Stimulated activated naive CD8-positive, alpha-beta T cell treated with anti-CD3 and anti-CD28 coated beads, Interleukin-15, Interleukin-2, amounts not matched to agents 100 ng/mL and 50 ng/mL, for 24 hours (primary cell): ENCODE measurements around the gene NAGS.

Experiments used
- H3K27ac Mint-ChIP-seq: one replicate; pipeline ENCODE4 v1.8.0; 2021; ENCODE audit warnings: mild to moderate bottlenecking, mixed read lengths
- H3K27me3 Mint-ChIP-seq: one replicate; pipeline ENCODE4 v1.8.0; 2021; ENCODE audit warnings: mixed read lengths
- H3K36me3 Mint-ChIP-seq: one replicate; pipeline ENCODE4 v1.8.0; 2021; ENCODE audit warnings: low read depth, mixed read lengths
- H3K4me1 Mint-ChIP-seq: one replicate; pipeline ENCODE4 v1.8.0; 2021; ENCODE audit warnings: low read depth, mixed read lengths
- H3K4me3 Mint-ChIP-seq: one replicate; pipeline ENCODE4 v1.8.0; 2021; ENCODE audit warnings: mild to moderate bottlenecking, mixed read lengths
- H3K9me3 Mint-ChIP-seq: one replicate; pipeline ENCODE4 v1.8.0; 2021; ENCODE audit warnings: mixed read lengths

The NAGS gene

GRCh38 chr17:43998552-43998951 lies 5.9 kb upstream of the NAGS start:
- Mint-ChIP-seq H3K36me3 (no peaks in the 10 kb centered on the region), H3K27me3 (peaks cover 25% of the 10 kb centered on the region), H3K27ac (no peak overlapping the region), H3K4me3 (no peak overlapping the region), H3K4me1 (peaks cover 6% of the 10 kb centered on the region), H3K9me3 (no peaks in the 10 kb centered on the region)

- Mint-ChIP-seq H3K36me3 (no peaks in the 10 kb centered on the region), H3K4me1 (peaks cover 6% of the 10 kb centered on the region), H3K4me3 (no peak overlapping the region), H3K27ac (no peak overlapping the region), H3K9me3 (no peaks in the 10 kb centered on the region), H3K27me3 (peaks cover 23% of the 10 kb centered on the region)
These were observed 5.4 kb upstream of the NAGS start for GRCh38 chr17:43999024-43999423.

- Mint-ChIP-seq H3K27ac (no peak overlapping the region), H3K4me1 (peaks cover 2% of the 10 kb centered on the region), H3K9me3 (no peaks in the 10 kb centered on the region), H3K4me3 (no peak overlapping the region), H3K36me3 (no peaks in the 10 kb centered on the region), H3K27me3 (peaks cover 21% of the 10 kb centered on the region)
These were observed 4.1 kb upstream of the NAGS start for GRCh38 chr17:44000141-44000860.

GRCh38 chr17:44000871-44001460 lies 3.5 kb upstream of the NAGS start:
- Mint-ChIP-seq H3K27me3 (peaks cover 22% of the 10 kb centered on the region), H3K4me3 (no peak overlapping the region), H3K36me3 (no peaks in the 10 kb centered on the region), H3K4me1 (peaks cover 5% of the 10 kb centered on the region), H3K9me3 (no peaks in the 10 kb centered on the region), H3K27ac (no peak overlapping the region)

- H3K4me3 Mint-ChIP-seq = no peak overlapping the region
- peaks cover 10% of the 10 kb centered on the region for H3K4me1 Mint-ChIP-seq
- no peak overlapping the region for H3K27ac Mint-ChIP-seq
- H3K27me3 Mint-ChIP-seq = peaks cover 24% of the 10 kb centered on the region
- no peaks in the 10 kb centered on the region for H3K9me3 Mint-ChIP-seq
- no peaks in the 10 kb centered on the region for H3K36me3 Mint-ChIP-seq
These were observed 2.9 kb upstream of the NAGS start for GRCh38 chr17:44001461-44001920.

- no peaks in the 10 kb centered on the region for H3K9me3 Mint-ChIP-seq
- no peak overlapping the region for H3K27ac Mint-ChIP-seq
- H3K4me3 Mint-ChIP-seq = no peak overlapping the region
- H3K4me1 Mint-ChIP-seq = peaks cover 14% of the 10 kb centered on the region
- peaks cover 24% of the 10 kb centered on the region for H3K27me3 Mint-ChIP-seq
- H3K36me3 Mint-ChIP-seq = no peaks in the 10 kb centered on the region
These were observed 2.1 kb upstream of the NAGS start for GRCh38 chr17:44002141-44002848.

GRCh38 chr17:44004761-44005526 lies 522 bp downstream of the NAGS start:
- Mint-ChIP-seq H3K36me3 (peaks cover 4% of the 10 kb centered on the region), H3K9me3 (no peaks in the 10 kb centered on the region), H3K4me3 (no peak overlapping the region), H3K4me1 (peaks cover 23% of the 10 kb centered on the region), H3K27ac (no peak overlapping the region), H3K27me3 (peaks cover 20% of the 10 kb centered on the region)

GRCh38 chr17:44005527-44006271 lies 1.3 kb downstream of the NAGS start:
- Mint-ChIP-seq H3K27me3 (peaks cover 20% of the 10 kb centered on the region), H3K27ac (peak overlapping the region; percentile 71), H3K4me1 (peaks cover 23% of the 10 kb centered on the region), H3K9me3 (no peaks in the 10 kb centered on the region), H3K36me3 (peaks cover 8% of the 10 kb centered on the region), H3K4me3 (peak overlapping the region; percentile 85)

- Mint-ChIP-seq H3K27me3 (peaks cover 20% of the 10 kb centered on the region), H3K27ac (peak overlapping the region; percentile 71), H3K36me3 (peaks cover 10% of the 10 kb centered on the region), H3K4me3 (peak overlapping the region; percentile 85), H3K9me3 (no peaks in the 10 kb centered on the region), H3K4me1 (peaks cover 23% of the 10 kb centered on the region)
These were observed 1.8 kb downstream of the NAGS start for GRCh38 chr17:44006272-44006597.

GRCh38 chr17:44006598-44007345 lies 2.4 kb downstream of the NAGS start:
- peak overlapping the region; percentile 71 for H3K27ac Mint-ChIP-seq
- peak overlapping the region; percentile 85 for H3K4me3 Mint-ChIP-seq
- H3K4me1 Mint-ChIP-seq = peaks cover 23% of the 10 kb centered on the region
- H3K36me3 Mint-ChIP-seq = peaks cover 16% of the 10 kb centered on the region
- no peaks in the 10 kb centered on the region for H3K9me3 Mint-ChIP-seq
- H3K27me3 Mint-ChIP-seq = peaks cover 17% of the 10 kb centered on the region

GRCh38 chr17:44007346-44008204 lies 3.2 kb downstream of the NAGS start:
- H3K9me3 Mint-ChIP-seq = no peaks in the 10 kb centered on the region
- H3K4me1 Mint-ChIP-seq = peaks cover 23% of the 10 kb centered on the region
- H3K27me3 Mint-ChIP-seq = peaks cover 14% of the 10 kb centered on the region
- no peak overlapping the region for H3K27ac Mint-ChIP-seq
- peak overlapping the region; percentile 85 for H3K4me3 Mint-ChIP-seq
- peaks cover 16% of the 10 kb centered on the region for H3K36me3 Mint-ChIP-seq

GRCh38 chr17:44008205-44008909 lies 3.9 kb downstream of the NAGS start:
- Mint-ChIP-seq H3K27ac (no peak overlapping the region), H3K27me3 (peaks cover 14% of the 10 kb centered on the region), H3K36me3 (peaks cover 16% of the 10 kb centered on the region), H3K4me3 (peak overlapping the region; percentile 85), H3K4me1 (peaks cover 28% of the 10 kb centered on the region), H3K9me3 (no peaks in the 10 kb centered on the region)
